ENCODE measurements around the gene CEP72. TPM values are rescaled to one million over a fixed set of nuclear protein-coding genes. Genes with fewer than 3 reads are reported as not detected.

CEP72 gene
- total and polyA plus RNA-seq, 10 of the 15 experiments (the other 5 are each of a cell fraction or from before 2014, with no cell fraction given) = 0.35 to 13.5 (median 8.3) TPM

GRCh38 chr5:580436-580835 is 31.7 kb upstream of the CEP72 start:
- no peaks in the 10 kb centered on the region for H4K20me1 ChIP-seq (ENCODE audit: control insufficient read depth, insufficient read depth)
- no peak overlapping the region for H2AFZ ChIP-seq (ENCODE audit: control insufficient read depth, low read depth, low read length)
- no peaks in the 10 kb centered on the region for H3K79me2 ChIP-seq (ENCODE audit: control insufficient read depth, insufficient read depth, low read length)
- H3K27me3 ChIP-seq (replicated peaks in 1 of 2; ENCODE audit: control insufficient read depth in 2 of 2, insufficient read depth in 2 of 2, low read length in 1 of 2) = no peaks in the 10 kb centered on the region; a peak in 1 of 4 replicates
- ChIA-PET SMC1A (ENCODE audit: uncharacterized antibody, unreplicated experiment) (no interaction called here), CTCF (no interaction called here), RAD21 (ENCODE audit: unreplicated experiment) (no interaction called here), POLR2A (no interaction called here)
- no peak overlapping the region for H3K4me3 ChIP-seq
- no peak overlapping the region for H3K27ac ChIP-seq (ENCODE audit: control insufficient read depth, insufficient read depth)
- in situ Hi-C loops (cut with MboI) (no loop called here), intact Hi-C loops (cut with micrococcal nuclease; ENCODE audit: unreplicated experiment) (no loop called here)
- no peaks in the 10 kb centered on the region; the same call in 1 of the 3 replicates for H3K9me3 ChIP-seq (replicated peaks; ENCODE audit: control insufficient read depth, insufficient read depth, low read length)
- FAIRE-seq (no peak), ATAC-seq (no peak), DNase-seq (ENCODE audit: low read depth, low spot score) (no peak)
- 43% methylated on average over 11 of the region's 11 CpGs for WGBS (ENCODE audit: insufficient coverage, insufficient replicate concordance, low lambda C conversion rate, missing lambda C conversion rate)
- TF ChIP-seq NBN (IDR thresholded peaks at IDR 0.05) = no peak
- no peak for TF ChIP-seq IRF4 (IDR thresholded peaks at IDR 0.05; ENCODE audit: low read depth, low read length)
- TF ChIP-seq POLR2AphosphoS5 (IDR thresholded peaks at IDR 0.05; ENCODE audit: low read length) = no peak
- TF ChIP-seq HDAC2 (IDR thresholded peaks at IDR 0.05) = no peak
- TF ChIP-seq ZNF217 (IDR thresholded peaks at IDR 0.05) = no peak
- no peak for TF ChIP-seq MTA2 (IDR thresholded peaks at IDR 0.05; ENCODE audit: low read depth)
- no peak for TF ChIP-seq HCFC1 (IDR thresholded peaks at IDR 0.05; ENCODE audit: low read length)
- no peak for TF ChIP-seq GATAD2B (conservative IDR thresholded peaks at IDR 0.05; ENCODE audit: low read depth)
- TF ChIP-seq NR2C2 (IDR thresholded peaks at IDR 0.05; ENCODE audit: borderline replicate concordance, control insufficient read depth, insufficient read length, low read depth) = no peak
- no peak for TF ChIP-seq STAT1 (conservative IDR thresholded peaks at IDR 0.05)
- TF ChIP-seq ASH2L (IDR thresholded peaks at IDR 0.05; ENCODE audit: borderline replicate concordance, low read depth) = no peak
- no peak for TF ChIP-seq PAX8 (IDR thresholded peaks at IDR 0.05)
- no peak for TF ChIP-seq CBX3 (IDR thresholded peaks at IDR 0.05; ENCODE audit: borderline replicate concordance, low read depth)
- no peak for TF ChIP-seq CREB1 (IDR thresholded peaks at IDR 0.05; ENCODE audit: low read depth)
- no peak for TF ChIP-seq YBX1 (IDR thresholded peaks at IDR 0.05)
- no peak for TF ChIP-seq ZNF274 (IDR thresholded peaks at IDR 0.05; ENCODE audit: insufficient read depth, insufficient read length)
- no peaks in the 10 kb centered on the region for H3K36me3 ChIP-seq (ENCODE audit: control insufficient read depth in 2 of 2, insufficient read depth in 2 of 2, low read length in 1 of 2)
- H3K9ac ChIP-seq (ENCODE audit: control insufficient read depth, insufficient read depth, low read length) = no peak overlapping the region
- no peak overlapping the region for H3K4me2 ChIP-seq (ENCODE audit: control insufficient read depth, insufficient read depth)
- no TSS peak for BruUV-seq (replicated peaks)
- no peaks in the 10 kb centered on the region for H3K4me1 ChIP-seq (ENCODE audit: control insufficient read depth, insufficient read depth, low read length)

All from GM12878 (cell line).